Stimulated activated CD8-positive, alpha-beta memory T cell treated with anti-CD3 and anti-CD28 coated beads, Interleukin-12 subunit alpha, Interleukin-12 subunit beta, amount 100 ng/mL, for 24 hours (primary cell): ENCODE data around the gene ZRANB1.

Source experiments
- DNase-seq: peaks from one replicate; pipeline ENCODE4 v3.0.0-alpha.2; 2020; ENCODE audit errors: extremely low read depth

The ZRANB1 gene

GRCh38 chr10:124993736-124994451, 52.0 kb downstream of the ZRANB1 start:
- no peak for DNase-seq

GRCh38 chr10:124994573-124995473, 52.9 kb downstream of the ZRANB1 start:
- no peak for DNase-seq

- DNase-seq, result no peak
Measured at GRCh38 chr10:124995605-124996004, 53.7 kb downstream of the ZRANB1 start.

- DNase-seq, result no peak
Measured at GRCh38 chr10:124996127-124996853, 54.4 kb downstream of the ZRANB1 start.

GRCh38 chr10:124996854-124997215, 54.9 kb downstream of the ZRANB1 start:
- DNase-seq, result no peak

GRCh38 chr10:124997306-124997705, 55.4 kb downstream of the ZRANB1 start:
- no peak for DNase-seq

GRCh38 chr10:124997771-124998623, 56.1 kb downstream of the ZRANB1 start:
- DNase-seq, result no peak

- no peak for DNase-seq
Measured at GRCh38 chr10:124998624-124999291, 56.8 kb downstream of the ZRANB1 start.

GRCh38 chr10:124999433-125000365, 57.8 kb downstream of the ZRANB1 start:
- no peak for DNase-seq

GRCh38 chr10:125000366-125001312, 58.7 kb downstream of the ZRANB1 start:
- DNase-seq, result no peak

- DNase-seq, result no peak
Measured at GRCh38 chr10:125001313-125002046, 59.6 kb downstream of the ZRANB1 start.

- no peak for DNase-seq
Measured at GRCh38 chr10:125002047-125002422, 60.1 kb downstream of the ZRANB1 start.

- DNase-seq, result no peak
Measured at GRCh38 chr10:125002423-125003145, 60.7 kb downstream of the ZRANB1 start.

- DNase-seq, result no peak
Measured at GRCh38 chr10:125003146-125003900, 61.4 kb downstream of the ZRANB1 start.

- DNase-seq, result no peak
Measured at GRCh38 chr10:125003901-125004467, 62.1 kb downstream of the ZRANB1 start.
